SU-DHL-6 (cell line): Measurements from ENCODE around the gene CTNND2.

Source experiments
- H2AFZ ChIP-seq: fragments of 200-600 bp; sonication (generic); 2 replicates; pipeline ENCODE4 v1.6.1; 2014; ENCODE audit warnings: low read depth, mild to moderate bottlenecking, moderate library complexity, mixed read lengths, antibody characterized with exemption, low read length; ENCODE audit not compliant: severe bottlenecking
- H3F3A ChIP-seq: fragments of 200-600 bp; shearing (Covaris generic); 2 replicates; pipeline ENCODE4 v1.6.0; 2016; ENCODE audit warnings: antibody characterized with exemption, mild to moderate bottlenecking; ENCODE audit not compliant: insufficient read depth
- H3K27ac ChIP-seq: fragments of 200-600 bp; sonication (generic); 2 replicates; pipeline ENCODE4 v1.5.1; 2016; ENCODE audit warnings: low read depth, mild to moderate bottlenecking, low read length, moderate library complexity, mixed read lengths
- H3K27me3 ChIP-seq: fragments of 200-600 bp; sonication (generic), shearing (Covaris generic); 2 replicates; pipeline ENCODE4 v1.6.0; 2014; ENCODE audit warnings: mild to moderate bottlenecking, low read length
- H3K36me3 ChIP-seq: fragments of 200-600 bp; sonication (generic); 2 replicates; pipeline ENCODE4 v1.6.1; 2014; ENCODE audit warnings: mild to moderate bottlenecking, low read length, mixed read lengths
- H3K4me2 ChIP-seq: fragments of 300-600, 200-600 bp; shearing (Covaris generic), sonication (generic); 2 replicates; pipeline ENCODE4 v1.6.0; 2014; ENCODE audit warnings: low read length, low read depth, mild to moderate bottlenecking; ENCODE audit not compliant: poor library complexity, severe bottlenecking
- H3K4me3 ChIP-seq: fragments of 200-600 bp; sonication (generic); 2 replicates; pipeline ENCODE4 v1.5.1; 2014; ENCODE audit warnings: antibody characterized with exemption, low read length, mild to moderate bottlenecking, mixed read lengths; ENCODE audit not compliant: insufficient read depth, poor library complexity, severe bottlenecking
- H3K79me2 ChIP-seq: fragments of 200-600 bp; sonication (generic); 2 replicates; pipeline ENCODE4 v1.6.1; 2014; ENCODE audit warnings: mild to moderate bottlenecking, low read length, moderate library complexity; ENCODE audit not compliant: insufficient read depth
- H3K9ac ChIP-seq: fragments of 200-600 bp; sonication (generic); 2 replicates; pipeline ENCODE4 v1.7.0; 2014; ENCODE audit warnings: mild to moderate bottlenecking, low read length
- H3K9me2 ChIP-seq: fragments of 200-600 bp; sonication (generic); replicated peaks from 2 replicates; pipeline ENCODE4 v1.6.1; 2014; ENCODE audit warnings: low read length; ENCODE audit not compliant: insufficient read depth
- H3K9me3 ChIP-seq: fragments of 200-600 bp; sonication (generic); 2 replicates; pipeline ENCODE4 v1.6.1; 2014; ENCODE audit warnings: low read length, mixed read lengths; ENCODE audit not compliant: insufficient read depth
- H4K20me1 ChIP-seq: fragments of 200-600 bp; sonication (generic); 2 replicates; pipeline ENCODE4 v1.6.1; 2014; ENCODE audit warnings: low read depth, mild to moderate bottlenecking, antibody characterized with exemption, low read length, moderate library complexity, mixed read lengths
- EZH2phosphoT487 ChIP-seq: fragments of 200-600 bp; sonication (generic), shearing (Covaris generic); conservative IDR thresholded peaks from 2 replicates; pipeline ENCODE4 v1.6.1; 2018; ENCODE audit warnings: mild to moderate bottlenecking, antibody characterized with exemption, low read length, moderate library complexity, mixed read lengths
- TF ChIP-seq, protein P1 (sequence below): fragments of 200-600 bp; sonication (generic); IDR thresholded peaks from one replicate; pipeline ENCODE4 v1.5.1; 2017; ENCODE audit warnings: antibody characterized with exemption, mild to moderate bottlenecking, low read length, moderate library complexity; ENCODE audit not compliant: insufficient read depth, poor library complexity, severe bottlenecking

CTNND2 gene

DNA sequence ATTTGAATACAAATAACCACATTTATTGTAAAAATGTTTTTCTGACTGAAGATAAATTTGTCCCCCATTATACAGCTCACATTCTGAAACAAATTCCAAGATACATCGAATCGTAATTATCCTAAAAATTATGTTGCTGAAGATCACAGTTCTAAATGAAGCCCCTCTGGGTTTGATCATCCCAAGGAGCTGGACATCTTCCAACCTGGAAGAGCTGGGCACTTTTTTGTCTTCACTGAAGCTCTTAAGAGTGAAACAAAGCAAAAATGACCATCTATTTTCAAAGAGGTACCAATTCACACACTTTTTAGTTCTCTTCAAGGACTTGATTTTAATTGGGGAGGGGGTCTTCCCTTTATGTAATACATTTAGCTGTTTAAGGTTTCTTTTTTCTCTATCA, 5.5 kb downstream of the CTNND2 start:
- Histone ChIP-seq H3K9me2 (no peaks in the 10 kb centered on the region), H3K27me3 (no peaks in the 10 kb centered on the region), H4K20me1 (no peaks in the 10 kb centered on the region), H3K4me2 (no peak overlapping the region), H3K27ac (no peak overlapping the region), H3K36me3 (no peaks in the 10 kb centered on the region), H3K9ac (no peak overlapping the region), H3F3A (no peaks in the 10 kb centered on the region), H3K79me2 (no peaks in the 10 kb centered on the region), H3K9me3 (peaks cover 6% of the 10 kb centered on the region; the same call in 1 of the 2 replicates), H3K4me3 (no peak overlapping the region), H2AFZ (no peak overlapping the region)
- TF ChIP-seq, protein P1, sequence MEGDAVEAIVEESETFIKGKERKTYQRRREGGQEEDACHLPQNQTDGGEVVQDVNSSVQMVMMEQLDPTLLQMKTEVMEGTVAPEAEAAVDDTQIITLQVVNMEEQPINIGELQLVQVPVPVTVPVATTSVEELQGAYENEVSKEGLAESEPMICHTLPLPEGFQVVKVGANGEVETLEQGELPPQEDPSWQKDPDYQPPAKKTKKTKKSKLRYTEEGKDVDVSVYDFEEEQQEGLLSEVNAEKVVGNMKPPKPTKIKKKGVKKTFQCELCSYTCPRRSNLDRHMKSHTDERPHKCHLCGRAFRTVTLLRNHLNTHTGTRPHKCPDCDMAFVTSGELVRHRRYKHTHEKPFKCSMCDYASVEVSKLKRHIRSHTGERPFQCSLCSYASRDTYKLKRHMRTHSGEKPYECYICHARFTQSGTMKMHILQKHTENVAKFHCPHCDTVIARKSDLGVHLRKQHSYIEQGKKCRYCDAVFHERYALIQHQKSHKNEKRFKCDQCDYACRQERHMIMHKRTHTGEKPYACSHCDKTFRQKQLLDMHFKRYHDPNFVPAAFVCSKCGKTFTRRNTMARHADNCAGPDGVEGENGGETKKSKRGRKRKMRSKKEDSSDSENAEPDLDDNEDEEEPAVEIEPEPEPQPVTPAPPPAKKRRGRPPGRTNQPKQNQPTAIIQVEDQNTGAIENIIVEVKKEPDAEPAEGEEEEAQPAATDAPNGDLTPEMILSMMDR: no peak
- no peak for TF ChIP-seq EZH2phosphoT487

DNA sequence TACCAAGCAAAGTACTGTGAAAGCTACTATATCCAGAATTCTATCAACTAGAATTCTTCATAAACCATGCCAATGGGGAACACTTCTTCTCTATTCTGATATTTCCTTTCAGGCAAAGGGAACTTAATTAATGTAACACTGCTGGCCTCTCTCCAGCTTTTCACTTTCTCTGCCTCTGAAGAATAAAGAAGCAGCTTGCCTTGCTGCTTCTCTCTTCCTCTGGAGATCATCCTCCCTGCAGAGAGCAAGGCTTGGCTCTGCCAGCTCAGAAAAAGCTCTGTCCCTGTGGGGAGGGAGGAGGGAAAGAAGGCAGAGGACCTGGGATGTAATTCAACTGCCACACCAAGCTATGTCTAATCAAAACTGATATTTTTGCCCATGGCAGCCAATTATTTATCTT, 6.5 kb downstream of the CTNND2 start:
- H2AFZ ChIP-seq: no peak overlapping the region
- no peaks in the 10 kb centered on the region for H3F3A ChIP-seq
- no peaks in the 10 kb centered on the region for H3K36me3 ChIP-seq
- H3K9me3 ChIP-seq: peaks cover 6% of the 10 kb centered on the region; the same call in 1 of the 2 replicates
- no peaks in the 10 kb centered on the region for H4K20me1 ChIP-seq
- no peak overlapping the region for H3K4me2 ChIP-seq
- no peak overlapping the region for H3K9ac ChIP-seq
- H3K27ac ChIP-seq: no peak overlapping the region
- no peaks in the 10 kb centered on the region for H3K79me2 ChIP-seq
- H3K27me3 ChIP-seq: no peaks in the 10 kb centered on the region
- H3K9me2 ChIP-seq: no peaks in the 10 kb centered on the region
- H3K4me3 ChIP-seq: no peak overlapping the region
- TF ChIP-seq EZH2phosphoT487: no peak
- TF ChIP-seq, protein P1: no peak

DNA sequence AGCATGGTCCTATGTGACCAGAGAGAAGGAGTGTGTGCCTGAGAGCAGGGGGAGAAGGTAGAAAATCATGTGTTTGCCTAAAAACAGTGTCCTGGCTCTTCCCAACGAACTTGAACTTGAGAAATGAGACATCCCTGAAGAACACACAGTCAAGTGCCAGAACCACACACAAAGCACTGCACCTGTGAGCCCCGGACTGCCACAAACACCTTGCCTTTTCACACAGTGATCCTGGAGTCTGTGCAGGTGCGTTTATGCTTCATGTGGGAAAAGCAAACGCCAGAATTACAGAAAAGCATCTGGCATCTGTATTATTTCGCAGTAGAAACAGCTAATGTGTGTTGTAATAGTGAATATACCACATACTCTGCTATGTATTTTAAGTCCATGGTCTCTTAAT, 9.3 kb downstream of the CTNND2 start:
- Histone ChIP-seq H3K4me2 (no peak overlapping the region), H3K9me3 (peaks cover 6% of the 10 kb centered on the region; the same call in 1 of the 2 replicates), H3K9me2 (no peaks in the 10 kb centered on the region), H3K9ac (no peak overlapping the region), H3K79me2 (no peaks in the 10 kb centered on the region), H4K20me1 (no peaks in the 10 kb centered on the region), H3K27ac (no peak overlapping the region), H3K36me3 (no peaks in the 10 kb centered on the region), H3K4me3 (no peak overlapping the region), H2AFZ (no peak overlapping the region), H3F3A (no peaks in the 10 kb centered on the region), H3K27me3 (no peaks in the 10 kb centered on the region)
- TF ChIP-seq, protein P1: no peak
- no peak for TF ChIP-seq EZH2phosphoT487
